ENCODE results near the gene TMEM161A. TPM values are rescaled to one million over a fixed set of nuclear protein-coding genes. Genes with fewer than 3 reads are reported as not detected.
A peak's percentile ranks its signal among the peaks of the same experiment; 100 is the strongest.

TMEM161A gene
- total and polyA plus RNA-seq, 2 of the 13 experiments (the other 11 are each of a cell fraction or from before 2014, with no cell fraction given) = 25.9 to 31.4 TPM

GRCh38 chr19:19138109-19138981, at the start of gene TMEM161A (continued):
- TF ChIP-seq LBX2 (CRISPR knock-in tag; IDR thresholded peaks at IDR 0.05; ENCODE audit: borderline replicate concordance) (no peak), SP1 (IDR thresholded peaks at IDR 0.05) (no peak), SP1 (CRISPR knock-in tag; IDR thresholded peaks at IDR 0.05) (peak; percentile 41), ZNF746 (CRISPR knock-in tag; IDR thresholded peaks at IDR 0.05) (0 out of 2 replicates have a peak, but pooled peaks have one; percentile 42), ZNF296 (CRISPR knock-in tag; conservative IDR thresholded peaks at IDR 0.05) (no peak), ELK4 (CRISPR knock-in tag; IDR thresholded peaks at IDR 0.05; ENCODE audit: borderline replicate concordance) (no peak), NBN (conservative IDR thresholded peaks at IDR 0.05) (no peak), ZNF720 (CRISPR knock-in tag; IDR thresholded peaks at IDR 0.05) (no peak), MAFK (conservative IDR thresholded peaks at IDR 0.05 in 1 of 2, IDR thresholded peaks at IDR 0.05 in 1 of 2; ENCODE audit: low read length in 2 of 2) (no peak), ZNF816 (CRISPR knock-in tag; IDR thresholded peaks at IDR 0.05; ENCODE audit: borderline replicate concordance) (no peak), ZBTB1 (CRISPR knock-in tag; IDR thresholded peaks at IDR 0.05; ENCODE audit: borderline replicate concordance) (no peak), ZNF333 (CRISPR knock-in tag; IDR thresholded peaks at IDR 0.05; ENCODE audit: borderline replicate concordance) (no peak), TEAD3 (CRISPR knock-in tag; optimal IDR thresholded peaks at IDR 0.05; ENCODE audit: borderline replicate concordance) (no peak), ZNF432 (CRISPR knock-in tag; IDR thresholded peaks at IDR 0.05; ENCODE audit: borderline replicate concordance) (no peak), KLF12 (CRISPR knock-in tag; IDR thresholded peaks at IDR 0.05; ENCODE audit: borderline replicate concordance) (0 out of 2 replicates have a peak, but pooled peaks have one; percentile 24), ZBTB38 (CRISPR knock-in tag; IDR thresholded peaks at IDR 0.05) (no peak), SIN3B (IDR thresholded peaks at IDR 0.05; ENCODE audit: low read length) (no peak), ZNF460 (CRISPR knock-in tag; IDR thresholded peaks at IDR 0.05; ENCODE audit: borderline replicate concordance) (no peak), ZFP41 (CRISPR knock-in tag; IDR thresholded peaks at IDR 0.05; ENCODE audit: borderline replicate concordance) (no peak), NFIB (CRISPR knock-in tag; IDR thresholded peaks at IDR 0.05; ENCODE audit: borderline replicate concordance) (no peak), ZNF367 (CRISPR knock-in tag; IDR thresholded peaks at IDR 0.05; ENCODE audit: borderline replicate concordance) (no peak), TRIM24 (CRISPR knock-in tag; IDR thresholded peaks at IDR 0.05) (no peak), ZNF660 (CRISPR knock-in tag; IDR thresholded peaks at IDR 0.05; ENCODE audit: borderline replicate concordance, low read depth) (no peak)
- TF ChIP-seq, protein P1, sequence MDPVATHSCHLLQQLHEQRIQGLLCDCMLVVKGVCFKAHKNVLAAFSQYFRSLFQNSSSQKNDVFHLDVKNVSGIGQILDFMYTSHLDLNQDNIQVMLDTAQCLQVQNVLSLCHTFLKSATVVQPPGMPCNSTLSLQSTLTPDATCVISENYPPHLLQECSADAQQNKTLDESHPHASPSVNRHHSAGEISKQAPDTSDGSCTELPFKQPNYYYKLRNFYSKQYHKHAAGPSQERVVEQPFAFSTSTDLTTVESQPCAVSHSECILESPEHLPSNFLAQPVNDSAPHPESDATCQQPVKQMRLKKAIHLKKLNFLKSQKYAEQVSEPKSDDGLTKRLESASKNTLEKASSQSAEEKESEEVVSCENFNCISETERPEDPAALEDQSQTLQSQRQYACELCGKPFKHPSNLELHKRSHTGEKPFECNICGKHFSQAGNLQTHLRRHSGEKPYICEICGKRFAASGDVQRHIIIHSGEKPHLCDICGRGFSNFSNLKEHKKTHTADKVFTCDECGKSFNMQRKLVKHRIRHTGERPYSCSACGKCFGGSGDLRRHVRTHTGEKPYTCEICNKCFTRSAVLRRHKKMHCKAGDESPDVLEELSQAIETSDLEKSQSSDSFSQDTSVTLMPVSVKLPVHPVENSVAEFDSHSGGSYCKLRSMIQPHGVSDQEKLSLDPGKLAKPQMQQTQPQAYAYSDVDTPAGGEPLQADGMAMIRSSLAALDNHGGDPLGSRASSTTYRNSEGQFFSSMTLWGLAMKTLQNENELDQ (CRISPR knock-in tag; IDR thresholded peaks at IDR 0.05; ENCODE audit: borderline replicate concordance) = no peak
- TF ChIP-seq, protein P2, sequence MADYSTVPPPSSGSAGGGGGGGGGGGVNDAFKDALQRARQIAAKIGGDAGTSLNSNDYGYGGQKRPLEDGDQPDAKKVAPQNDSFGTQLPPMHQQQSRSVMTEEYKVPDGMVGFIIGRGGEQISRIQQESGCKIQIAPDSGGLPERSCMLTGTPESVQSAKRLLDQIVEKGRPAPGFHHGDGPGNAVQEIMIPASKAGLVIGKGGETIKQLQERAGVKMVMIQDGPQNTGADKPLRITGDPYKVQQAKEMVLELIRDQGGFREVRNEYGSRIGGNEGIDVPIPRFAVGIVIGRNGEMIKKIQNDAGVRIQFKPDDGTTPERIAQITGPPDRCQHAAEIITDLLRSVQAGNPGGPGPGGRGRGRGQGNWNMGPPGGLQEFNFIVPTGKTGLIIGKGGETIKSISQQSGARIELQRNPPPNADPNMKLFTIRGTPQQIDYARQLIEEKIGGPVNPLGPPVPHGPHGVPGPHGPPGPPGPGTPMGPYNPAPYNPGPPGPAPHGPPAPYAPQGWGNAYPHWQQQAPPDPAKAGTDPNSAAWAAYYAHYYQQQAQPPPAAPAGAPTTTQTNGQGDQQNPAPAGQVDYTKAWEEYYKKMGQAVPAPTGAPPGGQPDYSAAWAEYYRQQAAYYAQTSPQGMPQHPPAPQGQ (CRISPR knock-in tag; IDR thresholded peaks at IDR 0.05; ENCODE audit: borderline replicate concordance) = peak; percentile 74; the same call in 1 of the 2 replicates
